ENCODE measurements around the gene MBP.

Gene MBP

DNA sequence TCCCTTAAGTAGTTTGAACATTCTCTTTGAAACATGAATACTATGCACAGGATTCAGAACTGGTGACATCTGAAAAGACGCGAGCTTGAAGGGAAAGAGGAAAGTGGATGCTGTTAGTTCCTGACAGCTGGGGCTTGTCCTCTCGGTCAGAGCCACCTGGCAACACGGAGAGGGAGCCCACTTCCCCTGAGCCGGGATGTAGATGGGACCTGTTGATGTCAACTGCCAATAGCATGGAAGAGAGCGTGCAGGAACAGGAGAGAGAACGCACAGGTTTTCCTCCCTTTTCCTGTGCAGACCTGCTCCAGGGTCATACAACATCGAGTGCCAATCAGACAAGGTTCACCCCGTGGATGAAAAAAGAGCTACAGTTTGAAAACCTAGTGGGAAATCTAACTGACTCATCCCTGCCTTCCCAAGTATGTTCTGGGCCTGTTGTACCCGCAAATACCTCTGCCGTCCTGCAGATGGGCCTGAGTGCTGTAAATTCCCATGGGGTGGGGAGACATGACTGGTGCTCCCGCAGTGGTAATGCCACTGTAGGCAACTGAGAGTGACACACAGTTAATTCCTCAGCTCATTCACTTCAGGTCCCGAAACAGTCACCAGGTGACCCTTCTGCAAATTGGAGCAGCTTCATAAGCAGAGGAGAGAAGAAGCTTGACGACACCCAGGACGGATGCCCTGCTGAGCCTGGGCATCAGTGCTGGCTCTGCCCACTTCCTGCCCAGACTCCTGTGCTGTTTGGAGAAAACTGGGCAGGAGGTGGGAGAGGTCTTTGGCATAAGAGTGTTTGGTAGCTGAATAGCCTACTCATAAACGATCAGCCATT, 13.9 kb upstream of the MBP start:
- H3K9ac ChIP-seq (ENCODE audit: insufficient read length) = no peak overlapping the region
- no peak for DNase-seq (ENCODE audit: low read depth, low spot score)
- no peak overlapping the region for H3K27ac ChIP-seq
- H3K9me3 ChIP-seq (ENCODE audit: low read depth, low read length) = no peaks in the 10 kb centered on the region
- H3K36me3 ChIP-seq (ENCODE audit: insufficient read depth, low read length) = no peaks in the 10 kb centered on the region
- TF ChIP-seq FOXP2 (optimal IDR thresholded peaks at IDR 0.05; ENCODE audit: control extremely low read depth, extremely low read length, insufficient read depth) (no peak), POLR2AphosphoS5 (IDR thresholded peaks at IDR 0.05; ENCODE audit: borderline replicate concordance, low read depth, low read length) (no peak), EZH2 (IDR thresholded peaks at IDR 0.05) (no peak)
- no peak overlapping the region for H3K4me3 ChIP-seq

GRCh38 chr18:77145364-77145901, 12.8 kb upstream of the MBP start:
- Histone ChIP-seq H3K4me3 (no peak overlapping the region), H3K9me3 (ENCODE audit: low read depth, low read length) (no peaks in the 10 kb centered on the region), H3K9ac (ENCODE audit: insufficient read length) (no peak overlapping the region), H3K27ac (no peak overlapping the region), H3K36me3 (ENCODE audit: insufficient read depth, low read length) (no peaks in the 10 kb centered on the region)
- no peak for DNase-seq (ENCODE audit: low read depth, low spot score)
- TF ChIP-seq EZH2 (IDR thresholded peaks at IDR 0.05) (no peak), FOXP2 (optimal IDR thresholded peaks at IDR 0.05; ENCODE audit: control extremely low read depth, extremely low read length, insufficient read depth) (no peak), POLR2AphosphoS5 (IDR thresholded peaks at IDR 0.05; ENCODE audit: borderline replicate concordance, low read depth, low read length) (no peak)

- TF ChIP-seq FOXP2 (optimal IDR thresholded peaks at IDR 0.05; ENCODE audit: control extremely low read depth, extremely low read length, insufficient read depth) (no peak), EZH2 (IDR thresholded peaks at IDR 0.05) (no peak), POLR2AphosphoS5 (IDR thresholded peaks at IDR 0.05; ENCODE audit: borderline replicate concordance, low read depth, low read length) (no peak)
- H3K9ac ChIP-seq (ENCODE audit: insufficient read length) = no peak overlapping the region
- no peak overlapping the region for H3K4me3 ChIP-seq
- H3K9me3 ChIP-seq (ENCODE audit: low read depth, low read length) = no peaks in the 10 kb centered on the region
- no peak for DNase-seq (ENCODE audit: low read depth, low spot score)
- no peak overlapping the region for H3K27ac ChIP-seq
- H3K36me3 ChIP-seq (ENCODE audit: insufficient read depth, low read length) = no peaks in the 10 kb centered on the region
Observed at GRCh38 chr18:77144451-77145118, 12.0 kb upstream of the MBP start.

GRCh38 chr18:77144046-77144445, 11.5 kb upstream of the MBP start:
- TF ChIP-seq EZH2 (IDR thresholded peaks at IDR 0.05) = no peak
- TF ChIP-seq FOXP2 (optimal IDR thresholded peaks at IDR 0.05; ENCODE audit: control extremely low read depth, extremely low read length, insufficient read depth) = no peak
- TF ChIP-seq POLR2AphosphoS5 (IDR thresholded peaks at IDR 0.05; ENCODE audit: borderline replicate concordance, low read depth, low read length) = no peak
- no peak overlapping the region for H3K9ac ChIP-seq (ENCODE audit: insufficient read length)
- no peaks in the 10 kb centered on the region for H3K9me3 ChIP-seq (ENCODE audit: low read depth, low read length)
- H3K4me3 ChIP-seq = no peak overlapping the region
- no peak overlapping the region for H3K27ac ChIP-seq
- no peak for DNase-seq (ENCODE audit: low read depth, low spot score)
- no peaks in the 10 kb centered on the region for H3K36me3 ChIP-seq (ENCODE audit: insufficient read depth, low read length)

- Histone ChIP-seq H3K36me3 (ENCODE audit: insufficient read depth, low read length) (no peaks in the 10 kb centered on the region), H3K9me3 (ENCODE audit: low read depth, low read length) (no peaks in the 10 kb centered on the region), H3K4me3 (no peak overlapping the region), H3K9ac (ENCODE audit: insufficient read length) (no peak overlapping the region), H3K27ac (no peak overlapping the region)
- TF ChIP-seq FOXP2 (optimal IDR thresholded peaks at IDR 0.05; ENCODE audit: control extremely low read depth, extremely low read length, insufficient read depth) = no peak
- DNase-seq (ENCODE audit: low read depth, low spot score) = no peak
Observed at GRCh38 chr18:77143196-77143595, 10.6 kb upstream of the MBP start.

DNA sequence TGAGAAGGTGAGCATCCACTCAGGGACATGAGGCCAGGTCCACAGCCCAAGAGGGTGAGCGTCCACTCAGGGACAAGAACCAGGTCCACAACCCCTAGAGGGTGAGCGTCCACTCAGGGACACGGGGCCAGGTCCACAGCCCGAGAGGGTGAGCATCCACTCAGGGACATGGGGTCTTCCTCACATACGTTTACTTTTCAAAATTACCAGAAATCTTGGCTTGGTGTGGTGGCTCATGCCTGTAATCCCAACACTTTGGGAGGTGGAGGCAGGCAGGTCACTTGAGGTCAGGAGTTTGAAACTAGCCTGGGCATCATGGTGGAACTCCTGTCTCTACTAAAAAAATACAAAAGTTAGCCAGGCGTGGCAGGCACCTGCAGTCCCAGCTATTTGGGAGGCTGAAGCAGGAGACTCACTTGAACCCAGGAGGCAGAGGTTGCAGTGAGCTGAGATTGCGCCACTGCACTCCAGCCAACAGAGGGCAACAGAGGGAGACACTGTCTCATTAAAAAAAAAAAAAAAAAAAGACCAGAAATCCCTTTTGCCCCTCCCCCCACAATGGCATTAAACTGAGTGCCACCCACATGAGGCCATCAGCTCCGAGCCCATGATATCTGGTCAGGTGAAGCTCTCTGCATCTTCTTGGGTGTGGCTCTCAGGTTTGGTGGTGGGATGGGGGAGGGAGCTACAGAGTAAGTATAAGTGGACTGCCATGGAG, 9.0 kb upstream of the MBP start:
- Histone ChIP-seq H3K27ac (no peak overlapping the region), H3K36me3 (ENCODE audit: insufficient read depth, low read length) (no peaks in the 10 kb centered on the region), H3K9ac (ENCODE audit: insufficient read length) (no peak overlapping the region), H3K4me3 (no peak overlapping the region), H3K9me3 (ENCODE audit: low read depth, low read length) (no peaks in the 10 kb centered on the region)
- DNase-seq (ENCODE audit: low read depth, low spot score) = no peak
- TF ChIP-seq FOXP2 (optimal IDR thresholded peaks at IDR 0.05; ENCODE audit: control extremely low read depth, extremely low read length, insufficient read depth) = no peak
- no peak for TF ChIP-seq POLR2AphosphoS5 (IDR thresholded peaks at IDR 0.05; ENCODE audit: borderline replicate concordance, low read depth, low read length)
- TF ChIP-seq EZH2 (IDR thresholded peaks at IDR 0.05) = no peak

DNA sequence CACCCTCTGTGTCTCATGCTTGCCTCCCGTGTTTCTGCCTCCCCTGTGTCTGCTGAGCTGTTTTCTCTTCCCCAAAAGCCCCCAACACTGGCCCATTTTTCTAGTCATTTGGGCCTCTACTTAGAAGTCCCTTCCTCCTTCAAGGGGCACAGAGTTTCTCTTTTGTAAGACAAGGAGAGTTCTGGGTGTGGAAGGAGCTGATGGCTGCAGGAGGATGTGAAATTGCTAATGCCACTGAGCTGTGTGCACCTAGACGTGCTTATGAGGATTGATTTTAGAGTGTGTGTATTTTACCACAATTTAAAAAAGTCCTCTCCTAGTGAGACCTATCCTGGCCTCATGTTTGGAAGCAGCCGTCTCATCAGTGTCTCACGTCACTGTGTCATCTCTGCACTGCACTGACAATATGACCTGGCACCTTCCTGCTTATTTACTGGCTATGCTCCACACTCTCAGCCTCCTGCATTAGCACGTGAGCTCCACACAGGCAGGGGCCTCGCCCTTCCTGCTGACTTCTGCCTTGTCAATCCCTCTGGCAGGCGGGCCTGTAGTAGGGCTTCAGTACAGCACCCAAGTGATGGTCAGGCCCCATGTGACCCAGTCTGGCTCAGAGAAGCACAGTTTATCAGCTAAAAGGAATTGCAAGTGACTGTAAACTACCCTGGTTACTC, 8.0 kb upstream of the MBP start:
- DNase-seq (ENCODE audit: low read depth, low spot score) = no peak
- TF ChIP-seq FOXP2 (optimal IDR thresholded peaks at IDR 0.05; ENCODE audit: control extremely low read depth, extremely low read length, insufficient read depth) = no peak
- no peak for TF ChIP-seq POLR2AphosphoS5 (IDR thresholded peaks at IDR 0.05; ENCODE audit: borderline replicate concordance, low read depth, low read length)
- no peak for TF ChIP-seq EZH2 (IDR thresholded peaks at IDR 0.05)
- Histone ChIP-seq H3K9ac (ENCODE audit: insufficient read length) (no peak overlapping the region), H3K4me3 (no peak overlapping the region), H3K36me3 (ENCODE audit: insufficient read depth, low read length) (no peaks in the 10 kb centered on the region), H3K9me3 (ENCODE audit: low read depth, low read length) (no peaks in the 10 kb centered on the region), H3K27ac (no peak overlapping the region)

GRCh38 chr18:77140030-77140429, 7.4 kb upstream of the MBP start:
- Histone ChIP-seq H3K9ac (ENCODE audit: insufficient read length) (no peak overlapping the region), H3K36me3 (ENCODE audit: insufficient read depth, low read length) (no peaks in the 10 kb centered on the region), H3K4me3 (no peak overlapping the region), H3K27ac (no peak overlapping the region), H3K9me3 (ENCODE audit: low read depth, low read length) (no peaks in the 10 kb centered on the region)
- DNase-seq (ENCODE audit: low read depth, low spot score) = no peak
- TF ChIP-seq FOXP2 (optimal IDR thresholded peaks at IDR 0.05; ENCODE audit: control extremely low read depth, extremely low read length, insufficient read depth) (no peak), POLR2AphosphoS5 (IDR thresholded peaks at IDR 0.05; ENCODE audit: borderline replicate concordance, low read depth, low read length) (no peak), EZH2 (IDR thresholded peaks at IDR 0.05) (no peak)
